AG04450 (cell line): Measurements from ENCODE around the gene ZFX. TPM values are rescaled to one million over a fixed set of nuclear protein-coding genes. Genes with fewer than 3 reads are reported as not detected.
A peak's percentile ranks its signal among the peaks of the same experiment; 100 is the strongest.

Experiments
- CTCF ChIA-PET: fragments of 300-600, 350-600 bp; formaldehyde crosslinking; extraction: SDS; loops from one replicate; lab custom pipeline; 2022; ENCODE audit warnings: antibody characterized with exemption, inconsistent platforms; lab: Charles Lee
- POLR2A ChIA-PET: fragments of 350-600 bp; formaldehyde crosslinking; extraction: SDS; loops from one replicate; lab custom pipeline; 2021; ENCODE audit warnings: antibody characterized with exemption, inconsistent platforms; lab: Yijun Ruan, JAX
- DNase-seq: peaks from one replicate; pipeline ENCODE4 v3.0.0-alpha.2; 2011; ENCODE audit warnings: low read depth, low spot score
- H3K27ac ChIP-seq: one replicate; pipeline ENCODE4 v1.5.1; 2012; ENCODE audit warnings: low read depth, low read length, control low read depth
- H3K27me3 ChIP-seq: one replicate; pipeline ENCODE4 v1.6.0; 2012; ENCODE audit warnings: low read length; ENCODE audit not compliant: control insufficient read depth, insufficient read depth
- H3K4me3 ChIP-seq: 2 replicates; pipeline ENCODE4 v1.5.1; 2011; ENCODE audit warnings: mild to moderate bottlenecking, low read depth, low read length, control low read depth
- H3K9me3 ChIP-seq: 2 replicates; pipeline ENCODE4 v1.5.1; 2012; ENCODE audit warnings: low read length; ENCODE audit not compliant: control insufficient read depth, insufficient read depth
- CTCF ChIP-seq: IDR thresholded peaks from 2 replicates; pipeline ENCODE4 v1.5.1; 2011; ENCODE audit warnings: low read depth, low read length, control low read depth, inconsistent platforms
- polyA minus RNA-seq: library from RNA; depleted of rRNA, polyadenylated mRNA; stranded (reverse); fragments of >200 nt; gene quantifications from 2 replicates; pipeline ENCODE4 v1.2.3, GENCODE V29; 2011; rRNA and poly(A)+ RNA removed
- polyA plus RNA-seq: library from polyadenylated mRNA; depleted of rRNA; stranded (reverse); fragments of >200 nt; gene quantifications from 2 replicates; pipeline ENCODE4 v1.2.3, GENCODE V29; 2011; rRNA removed

The ZFX gene
- 16.2 and 23.1 TPM in 2 replicates for polyA plus RNA-seq
- 43.5 and 66.2 TPM in 2 replicates for polyA minus RNA-seq

- Histone ChIP-seq H3K27ac (peak within 1 kb of the TSS; percentile 78), H3K27me3 (no peaks in the 10 kb centered on the region), H3K9me3 (no peaks in the 10 kb centered on the region), H3K4me3 (peak within 1 kb of the TSS; percentile 73)
- ChIA-PET CTCF (no interaction called here), POLR2A (interaction anchor here (0.7 to 1.0 kb wide), 2 partner anchors 22 to 95 kb away, joined by 3 to 6 read pairs; partner anchors contain the start of gene EIF2S3)
- TF ChIP-seq CTCF: no peak
- DNase-seq: no peak
Observed at GRCh38 chrX:24149351-24150050, at the start of gene ZFX. Gene ZFX, plus strand, starts transcription at chrX:24149729. Its CDS starts 23,014 bp downstream, at chrX:24172743.

GRCh38 chrX:24100713-24101112 lies 48.8 kb upstream of the ZFX start:
- H3K27ac ChIP-seq: no peak overlapping the region
- no peak for TF ChIP-seq CTCF
- POLR2A ChIA-PET: no interaction called here
- no peak for DNase-seq
- no peaks in the 10 kb centered on the region for H3K9me3 ChIP-seq
- no peak overlapping the region for H3K4me3 ChIP-seq
- CTCF ChIA-PET: interaction anchor here (0.6 kb wide), 1 partner anchor 75 kb away, joined by 5 read pairs; no protein-coding TSS in a partner anchor
- H3K27me3 ChIP-seq: no peaks in the 10 kb centered on the region

GRCh38 chrX:24110069-24110468 lies 39.5 kb upstream of the ZFX start:
- CTCF ChIA-PET: interaction anchor here (0.7 kb wide), 1 partner anchor 794 kb away, joined by 3 read pairs; no protein-coding TSS in a partner anchor
- no peak overlapping the region for H3K4me3 ChIP-seq
- no peak for TF ChIP-seq CTCF

GRCh38 chrX:24113181-24113580 lies 36.3 kb upstream of the ZFX start:
- ChIA-PET CTCF (no interaction called here), POLR2A (no interaction called here)
- peak; percentile 49 for DNase-seq
- H3K9me3 ChIP-seq: no peaks in the 10 kb centered on the region
- TF ChIP-seq CTCF: no peak
- no peak overlapping the region for H3K27ac ChIP-seq
- no peak overlapping the region for H3K4me3 ChIP-seq
- no peaks in the 10 kb centered on the region for H3K27me3 ChIP-seq

More at GRCh38 chrX:24110069-24110468, 39.5 kb upstream of the ZFX start:
- no peak overlapping the region for H3K27ac ChIP-seq
- H3K27me3 ChIP-seq: no peaks in the 10 kb centered on the region
- no peaks in the 10 kb centered on the region for H3K9me3 ChIP-seq
- POLR2A ChIA-PET: no interaction called here
- DNase-seq: no peak

DNA sequence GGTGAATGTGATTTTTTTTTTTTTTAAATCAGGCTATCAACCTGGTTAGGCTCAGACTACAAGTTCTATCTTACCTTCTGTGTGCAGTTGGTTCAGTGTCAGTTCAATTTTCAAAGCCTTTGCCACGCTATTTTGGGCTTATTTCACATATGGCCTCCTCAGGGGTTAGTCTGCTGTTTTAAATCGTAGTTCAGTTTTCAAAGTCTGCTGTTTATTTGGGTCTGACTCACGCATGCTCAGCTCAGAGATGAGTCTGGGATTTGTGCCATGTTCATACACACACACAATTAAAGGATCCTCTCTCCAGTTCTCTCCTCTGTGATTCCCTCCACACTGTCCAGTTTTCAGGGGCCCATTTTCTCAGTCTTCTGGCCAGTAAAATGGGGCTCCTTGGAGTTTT lies 32.3 kb upstream of the ZFX start:
- H3K27ac ChIP-seq: no peak overlapping the region

More for the DNA sequence above, 32.3 kb upstream of the ZFX start:
- no peak for TF ChIP-seq CTCF
- Histone ChIP-seq H3K4me3 (no peak overlapping the region), H3K27me3 (no peaks in the 10 kb centered on the region), H3K9me3 (no peaks in the 10 kb centered on the region)
- ChIA-PET CTCF (no interaction called here), POLR2A (no interaction called here)
- DNase-seq: peak; percentile 42
